Small intestine (tissue), 16 donors: Measurements from ENCODE around the gene NEK3. TPM values are rescaled to one million over a fixed set of nuclear protein-coding genes. Genes with fewer than 3 reads are reported as not detected.
A peak's percentile ranks its signal among the peaks of the same experiment; 100 is the strongest.
"Not testable (repeated sequence)": the region's sequence is repeated elsewhere in the genome, so short reads cannot be mapped to it uniquely, and the experiment has no call there.

Experiments
- DNase-seq, 2 donors: peaks; one replicate each; pipeline versions ENCODE4 v3.0.0 to v3.0.0-alpha.2; 2013
- FAIRE-seq: peaks from 2 replicates; lab custom pipeline; 2012; peaks lifted over from hg19 to GRCh38; lab: Jason Lieb, UNC
- H3K27ac ChIP-seq, 3 donors: one replicate each; pipeline ENCODE4 v1.5.1; 2013; ENCODE audit warnings: low read length in 2 of 3, mild to moderate bottlenecking in 2 of 3, control low read depth in 1 of 3, inconsistent platforms in 1 of 3, low read depth in 1 of 3, moderate library complexity in 1 of 3
- H3K27me3 ChIP-seq, 3 donors: one replicate each; pipeline ENCODE4 v1.6.1; 2013; ENCODE audit warnings: low read length in 3 of 3, inconsistent platforms in 1 of 3; ENCODE audit not compliant: control insufficient read depth in 3 of 3, insufficient read depth in 3 of 3
- H3K36me3 ChIP-seq, 3 donors: one replicate each; pipeline ENCODE4 v1.6.1; 2013; ENCODE audit warnings: low read length in 3 of 3, inconsistent platforms in 1 of 3, low read depth in 1 of 3, mild to moderate bottlenecking in 1 of 3, moderate library complexity in 1 of 3; ENCODE audit not compliant: control insufficient read depth in 3 of 3, insufficient read depth in 2 of 3
- H3K4me1 ChIP-seq, 3 donors: one replicate each; pipeline ENCODE4 v1.6.1; 2013; ENCODE audit warnings: low read length in 2 of 3, inconsistent platforms in 1 of 3, low read depth in 1 of 3, mild to moderate bottlenecking in 1 of 3, moderate library complexity in 1 of 3; ENCODE audit not compliant: control insufficient read depth in 3 of 3, insufficient read depth in 2 of 3
- H3K4me3 ChIP-seq, 3 donors: one replicate each; pipeline ENCODE4 v1.5.1; 2013; ENCODE audit warnings: low read length in 3 of 3, control low read depth in 1 of 3, inconsistent platforms in 1 of 3, low read depth in 1 of 3, mild to moderate bottlenecking in 1 of 3, moderate library complexity in 1 of 3
- H3K9me3 ChIP-seq, 2 donors: one replicate each; pipeline ENCODE4 v1.6.1; 2013; ENCODE audit warnings: low read depth in 1 of 2, low read length in 1 of 2; ENCODE audit not compliant: control insufficient read depth in 2 of 2, insufficient read depth in 1 of 2
- WGBS, 3 donors: extraction: QIAGEN DNeasy Blood & Tissue Kit; methylation state at CpG; one replicate each; pipeline ENCODE4 v1.1.7; 2013; 5-methylcytosine and 5-hydroxymethylcytosine counted together
- long read RNA-seq, 10 donors: transcript quantifications; one replicate each; lab custom pipeline, GENCODE V29; 2026
- polyA plus RNA-seq, 4 donors: library from polyadenylated mRNA; stranded (reverse) in 3 of 4; unstranded in 1 of 4; fragments of 200-250 nt in 3 of 4; fragments of 120-200 nt in 1 of 4; gene quantifications; one replicate each; pipeline versions ENCODE4 v1.2.1 to v1.2.3, GENCODE V29; 2013
- donor health status: healthy with polysubstance abuse.
- donor health status: control.
- donor health status: control.
- donor health status: Bipolar disorder and iron deficiency.
- donor health status: healthy.

NEK3 gene, protein sequence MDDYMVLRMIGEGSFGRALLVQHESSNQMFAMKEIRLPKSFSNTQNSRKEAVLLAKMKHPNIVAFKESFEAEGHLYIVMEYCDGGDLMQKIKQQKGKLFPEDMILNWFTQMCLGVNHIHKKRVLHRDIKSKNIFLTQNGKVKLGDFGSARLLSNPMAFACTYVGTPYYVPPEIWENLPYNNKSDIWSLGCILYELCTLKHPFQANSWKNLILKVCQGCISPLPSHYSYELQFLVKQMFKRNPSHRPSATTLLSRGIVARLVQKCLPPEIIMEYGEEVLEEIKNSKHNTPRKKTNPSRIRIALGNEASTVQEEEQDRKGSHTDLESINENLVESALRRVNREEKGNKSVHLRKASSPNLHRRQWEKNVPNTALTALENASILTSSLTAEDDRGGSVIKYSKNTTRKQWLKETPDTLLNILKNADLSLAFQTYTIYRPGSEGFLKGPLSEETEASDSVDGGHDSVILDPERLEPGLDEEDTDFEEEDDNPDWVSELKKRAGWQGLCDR
- 10 to 100 TPM; 20.6 to 44.3 (median 38.1) TPM for polyA plus RNA-seq
- long read RNA-seq, donor 1, result 0 reads
- long read RNA-seq, donor 2, result 0 reads
- long read RNA-seq, donor 3, result 0 reads
- long read RNA-seq, donor 4, result 0 reads
- long read RNA-seq, donor 5, result 0 reads
- long read RNA-seq, donor 6, result 0 reads
- long read RNA-seq, donor 7, result 0 reads
- long read RNA-seq, donor 8, partial matches to known transcripts, result 0 of 1 reads
- long read RNA-seq, donor 8, other reads (novel, unspliced or antisense), result 0 of 1 reads
- long read RNA-seq, donor 9, result 0 reads
- long read RNA-seq, donor 10, partial matches to known transcripts, result 0 of 2 reads
- long read RNA-seq, donor 10, other reads (novel, unspliced or antisense), result 0 of 2 reads

DNA sequence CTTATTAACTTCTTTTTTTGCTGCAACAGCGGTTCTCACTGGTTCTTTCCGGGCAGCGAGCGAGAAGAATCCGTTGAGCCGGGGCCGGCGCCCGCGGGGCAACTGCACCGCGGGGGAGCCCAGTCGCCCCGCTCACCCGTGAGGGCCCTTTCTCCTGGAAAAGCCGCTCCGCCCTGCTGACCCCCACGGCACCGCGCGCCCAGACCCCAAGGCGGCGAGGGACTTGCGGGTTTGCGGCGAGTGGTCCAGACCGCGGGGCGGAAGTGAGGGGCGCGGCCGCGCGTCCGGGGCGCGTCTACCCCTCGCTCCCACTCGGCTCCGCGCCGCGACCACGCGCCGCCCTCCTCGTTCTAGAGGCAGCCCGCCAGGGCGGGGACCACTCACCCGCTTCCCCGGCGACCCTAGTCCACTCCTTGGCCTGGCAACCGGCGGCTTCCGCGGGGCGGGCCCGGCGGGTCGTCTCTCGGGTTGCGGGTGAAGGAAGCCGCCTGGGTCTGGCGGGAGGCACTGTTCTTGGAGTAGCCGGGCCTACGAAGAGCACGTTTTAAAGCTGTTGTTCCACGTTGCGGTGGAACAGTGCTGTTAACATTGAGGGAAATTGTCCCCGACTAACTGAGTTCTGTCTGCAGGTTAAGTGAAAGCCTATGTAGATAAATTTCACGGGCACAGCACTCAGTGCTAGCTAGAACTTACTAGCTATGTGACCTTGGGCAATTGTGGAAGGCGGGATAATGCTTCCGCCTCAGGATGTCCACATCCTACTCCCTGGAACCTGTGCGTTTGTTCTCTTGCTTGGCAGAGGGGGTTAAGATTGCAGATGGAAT is at the start of gene NEK3:
Gene NEK3 (minus strand): TSS at position 439 of the 824 bp plus-strand sequence. CDS start 3,406 bp downstream, outside the sequence.
- 2 to 3% (median 2%) methylated on average over 68 to 74 of the region's 74 CpGs for WGBS, 3 donors
- Histone ChIP-seq H3K4me1 (peaks cover 5 to 42% (median 12%) of the 10 kb centered on the region in 3 donors), H3K4me3 (peak within 1 kb of the TSS; percentile 80 to 84 (median 82)), H3K36me3 (peaks cover 0 to 10% (median 0%) of the 10 kb centered on the region in 3 donors), H3K27me3 (no peaks in the 10 kb centered on the region), H3K27ac (peak within 1 kb of the TSS; percentile 66 to 89 (median 72)), H3K9me3 (no peaks in the 10 kb centered on the region)
- FAIRE-seq (no peak), DNase-seq (peak; percentile 67 to 90)

DNA sequence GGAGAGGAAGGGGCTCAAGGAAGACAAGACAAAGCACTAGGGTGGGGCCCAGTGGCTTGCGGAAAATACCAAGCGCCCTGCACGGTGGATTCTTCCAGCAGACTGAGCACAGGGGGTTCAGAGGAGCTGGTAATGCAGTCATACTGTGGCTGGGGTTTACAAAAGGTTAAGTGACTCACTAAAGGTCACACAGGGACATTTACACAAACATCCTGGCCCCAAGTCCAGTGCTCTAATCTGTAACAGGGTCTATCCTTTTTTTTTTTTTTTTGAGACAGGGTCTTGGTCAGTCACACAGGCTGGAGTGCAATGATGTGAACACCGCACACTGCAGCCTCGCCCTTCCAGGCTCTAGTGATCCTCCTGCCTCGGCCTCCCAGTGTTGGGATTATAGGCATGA is 49.0 kb upstream of the NEK3 start:
- not testable (repeated sequence) for H3K27me3 ChIP-seq, H3K4me3 ChIP-seq, H3K9me3 ChIP-seq, H3K36me3 ChIP-seq, FAIRE-seq, DNase-seq, H3K4me1 ChIP-seq, H3K27ac ChIP-seq
- 79 to 91% (median 84%) methylated on average over 6 of the region's 6 CpGs for WGBS, 3 donors

DNA sequence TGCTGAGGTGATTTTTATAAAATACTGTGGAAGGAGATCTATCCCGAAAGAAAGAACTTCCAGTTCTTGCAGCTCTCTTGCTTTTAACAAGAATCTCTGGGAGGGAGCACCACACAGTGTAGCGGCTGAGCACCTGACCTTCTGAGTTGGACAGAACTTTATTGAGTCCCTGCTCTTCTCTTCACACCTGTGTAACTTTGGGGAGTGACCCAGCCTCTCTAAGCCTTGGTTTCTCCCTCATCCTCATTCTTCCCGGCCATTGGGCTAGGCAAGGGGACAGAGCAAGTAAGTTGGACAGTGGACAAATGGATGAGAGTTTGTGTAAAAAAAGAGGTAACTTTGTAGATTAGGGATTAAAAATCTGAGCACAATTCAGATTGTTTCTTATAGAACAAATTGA is 48.5 kb upstream of the NEK3 start:
- not testable (repeated sequence) for H3K4me1 ChIP-seq, H3K9me3 ChIP-seq, DNase-seq, H3K4me3 ChIP-seq, FAIRE-seq, H3K27me3 ChIP-seq, H3K36me3 ChIP-seq, H3K27ac ChIP-seq
- 90 to 92% (median 92%) methylated on average over 1 to 3 of the region's 3 CpGs for WGBS, 3 donors

DNA sequence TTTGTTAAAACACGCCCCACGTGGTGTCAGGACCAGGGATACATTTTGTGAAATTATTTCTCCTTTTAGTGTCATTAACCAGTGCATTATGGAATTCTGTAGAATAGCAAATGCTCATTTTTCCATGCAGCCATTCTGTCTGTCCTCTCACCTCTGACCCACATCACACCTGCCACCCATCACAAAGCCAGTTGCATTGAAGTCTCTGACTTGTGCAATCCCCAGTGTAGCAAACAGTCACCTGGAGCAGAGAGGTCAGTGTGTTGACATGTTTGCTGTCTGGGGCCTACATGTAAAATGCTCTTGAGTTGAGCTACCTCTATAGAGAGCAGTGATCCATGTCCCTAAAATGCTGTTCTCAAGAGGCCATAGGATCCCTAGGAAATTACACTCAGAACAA is 47.9 kb upstream of the NEK3 start:
- DNase-seq, H3K27me3 ChIP-seq, H3K4me1 ChIP-seq, H3K4me3 ChIP-seq, H3K27ac ChIP-seq, H3K36me3 ChIP-seq, H3K9me3 ChIP-seq, FAIRE-seq: not testable (repeated sequence)
- WGBS, 3 donors, result no CpG with 5 or more reads among the region's 2 CpGs

DNA sequence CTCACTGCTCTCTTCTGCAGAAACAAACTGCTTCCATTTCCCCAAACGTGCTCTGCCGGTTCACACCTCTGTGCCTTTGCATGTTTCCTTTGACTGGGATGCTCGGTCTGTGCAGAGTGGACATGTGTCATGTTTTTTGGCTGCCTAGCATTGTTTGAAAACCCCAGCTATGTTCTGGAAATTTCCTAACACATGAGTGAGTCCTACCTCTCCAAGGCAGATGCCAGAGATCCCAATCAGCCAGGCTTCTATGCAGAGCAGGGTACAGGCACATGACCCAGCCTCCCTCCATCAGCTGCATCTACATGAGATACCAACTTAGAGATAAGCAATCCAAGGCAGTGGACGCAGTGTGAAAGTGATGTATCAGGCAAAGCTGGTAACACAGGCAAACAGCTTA is 45.1 kb upstream of the NEK3 start:
- not testable (repeated sequence) for FAIRE-seq, H3K36me3 ChIP-seq

DNA sequence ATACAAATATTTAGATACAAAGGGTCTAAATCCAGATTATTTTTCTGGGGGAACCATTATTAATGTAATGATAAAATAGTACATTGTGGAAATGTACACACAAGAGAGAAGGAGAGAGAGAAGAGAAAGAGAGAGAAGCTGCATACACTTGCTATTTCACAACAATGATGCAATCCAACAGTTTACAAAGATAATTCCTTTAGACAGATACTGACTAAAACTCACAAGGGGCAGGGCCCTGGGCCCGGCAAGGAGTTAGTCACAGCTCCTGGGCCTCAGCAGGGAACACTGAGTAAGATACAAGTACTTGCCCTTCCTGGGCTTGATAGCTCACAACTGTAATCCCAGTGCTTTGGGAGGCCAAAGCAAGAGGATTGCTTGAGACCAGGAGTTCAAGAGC is 44.5 kb upstream of the NEK3 start:
- peak in 1 of 2 donors; percentile 62 for DNase-seq
- H3K4me3 ChIP-seq, H3K9me3 ChIP-seq, H3K27ac ChIP-seq, H3K4me1 ChIP-seq, H3K27me3 ChIP-seq, FAIRE-seq, H3K36me3 ChIP-seq: not testable (repeated sequence)
- 33 to 54% (median 33%) methylated on average over 1 of the region's 1 CpG for WGBS, 3 donors

More for the DNA sequence above, 45.1 kb upstream of the NEK3 start:
- DNase-seq, H3K4me3 ChIP-seq, H3K27ac ChIP-seq, H3K4me1 ChIP-seq, H3K27me3 ChIP-seq, H3K9me3 ChIP-seq: not testable (repeated sequence)
- WGBS, 3 donors, result 58 to 70% (median 67%) methylated on average over 4 of the region's 4 CpGs

DNA sequence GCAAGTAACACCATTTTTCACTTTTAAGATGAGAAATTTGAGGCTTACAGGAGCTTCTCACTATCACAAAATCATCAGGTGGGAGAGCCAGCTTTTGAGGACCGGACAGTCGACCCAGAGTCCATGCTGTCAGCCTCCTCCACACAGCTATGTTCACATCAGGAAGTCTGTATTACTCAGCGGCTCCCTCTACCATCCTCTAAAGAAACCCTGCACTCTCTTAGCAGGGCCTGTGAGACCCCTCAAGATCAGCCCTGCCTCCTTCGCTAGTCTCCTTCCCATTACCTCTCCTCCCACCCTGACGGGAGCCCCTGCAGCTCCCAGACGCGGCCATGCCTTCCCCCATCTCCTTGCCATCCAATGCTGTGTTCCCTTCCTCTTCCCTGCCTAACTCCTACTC is 43.1 kb upstream of the NEK3 start:
- not testable (repeated sequence) for H3K9me3 ChIP-seq, H3K27me3 ChIP-seq, H3K27ac ChIP-seq, DNase-seq, H3K36me3 ChIP-seq, H3K4me3 ChIP-seq, H3K4me1 ChIP-seq, FAIRE-seq
- 59 to 78% (median 69%) methylated on average over 7 of the region's 7 CpGs for WGBS, 3 donors
